Liver (tissue), 9 donors: ENCODE results near the gene TBXT. TPM values are rescaled to one million over a fixed set of nuclear protein-coding genes. Genes with fewer than 3 reads are reported as not detected.

Source experiments
- DNase-seq: peaks from one replicate; pipeline ENCODE4 v3.0.0-alpha.2; 2017; ENCODE audit warnings: low spot score
- H3K27ac ChIP-seq, 2 donors: one replicate each; pipeline ENCODE4 v1.7.0; 2013; ENCODE audit warnings: inconsistent platforms in 2 of 2, low read length in 2 of 2, control low read depth in 1 of 2, low read depth in 1 of 2, mild to moderate bottlenecking in 1 of 2
- H3K27me3 ChIP-seq, 4 donors: one replicate each; pipeline versions ENCODE4 v1.6.1 to v1.7.0; 2013; ENCODE audit warnings: low read length in 3 of 4, inconsistent platforms in 1 of 4, mild to moderate bottlenecking in 1 of 4, moderate library complexity in 1 of 4; ENCODE audit not compliant: control insufficient read depth in 4 of 4, insufficient read depth in 4 of 4
- H3K36me3 ChIP-seq, 4 donors: one replicate each; pipeline versions ENCODE4 v1.6.1 to v1.7.0; 2013; ENCODE audit warnings: low read length in 3 of 4, mild to moderate bottlenecking in 3 of 4, low read depth in 1 of 4, moderate library complexity in 1 of 4; ENCODE audit not compliant: control insufficient read depth in 4 of 4, insufficient read depth in 3 of 4
- H3K4me1 ChIP-seq, 4 donors: one replicate each; pipeline versions ENCODE4 v1.6.1 to v1.7.0; 2013; ENCODE audit warnings: low read length in 3 of 4, mild to moderate bottlenecking in 3 of 4, moderate library complexity in 1 of 4; ENCODE audit not compliant: control insufficient read depth in 4 of 4, insufficient read depth in 4 of 4
- H3K4me3 ChIP-seq, 3 donors: one replicate each; pipeline versions ENCODE4 v1.6.1 to v1.7.0; 2013; ENCODE audit warnings: low read length in 3 of 3, control low read depth in 1 of 3, low read depth in 1 of 3, mild to moderate bottlenecking in 1 of 3
- H3K9ac ChIP-seq, 2 donors: one replicate each; pipeline ENCODE4 v1.7.0; 2013; ENCODE audit warnings: low read length in 2 of 2, mild to moderate bottlenecking in 2 of 2, moderate library complexity in 2 of 2, control low read depth in 1 of 2, low read depth in 1 of 2
- H3K9me3 ChIP-seq, 4 donors: one replicate each; pipeline versions ENCODE4 v1.6.1 to v1.7.0; 2013; ENCODE audit warnings: low read length in 3 of 4; ENCODE audit not compliant: control insufficient read depth in 4 of 4
- EGR1 ChIP-seq, 2 donors: IDR thresholded peaks; 2 replicates each; pipeline ENCODE4 v1.6.1; 2016 to 2018; ENCODE audit warnings: antibody characterized with exemption in 2 of 2, low read depth in 2 of 2
- FOXA1 ChIP-seq: IDR thresholded peaks from 2 replicates; pipeline ENCODE4 v1.6.1; 2016; ENCODE audit warnings: antibody characterized with exemption
- FOXA2 ChIP-seq: IDR thresholded peaks from 2 replicates; pipeline ENCODE4 v1.6.1; 2016; ENCODE audit warnings: antibody characterized with exemption
- GABPA ChIP-seq, 2 donors: IDR thresholded peaks in 1 of 2; conservative IDR thresholded peaks in 1 of 2; 2 replicates each; pipeline ENCODE4 v1.6.1; 2016; ENCODE audit warnings: antibody characterized with exemption in 2 of 2, mild to moderate bottlenecking in 1 of 2, moderate library complexity in 1 of 2
- HNF4A ChIP-seq, 2 donors: conservative IDR thresholded peaks; 2 replicates each; pipeline ENCODE4 v1.6.1; 2016; ENCODE audit warnings: antibody characterized with exemption in 2 of 2, mild to moderate bottlenecking in 2 of 2
- HNF4G ChIP-seq: IDR thresholded peaks from 2 replicates; pipeline ENCODE4 v1.6.1; 2016; ENCODE audit warnings: antibody characterized with exemption
- JUND ChIP-seq, 2 donors: IDR thresholded peaks; 2 replicates each; pipeline ENCODE4 v1.6.1; 2016; ENCODE audit warnings: antibody characterized with exemption in 2 of 2
- MAX ChIP-seq: IDR thresholded peaks from 2 replicates; pipeline ENCODE4 v1.6.1; 2016; ENCODE audit warnings: antibody characterized with exemption
- NR2F2 ChIP-seq: IDR thresholded peaks from 2 replicates; pipeline ENCODE4 v1.6.1; 2016; ENCODE audit warnings: antibody characterized with exemption
- RAD21 ChIP-seq, 2 donors: IDR thresholded peaks; 2 replicates each; pipeline ENCODE4 v1.6.1; 2016; ENCODE audit warnings: antibody characterized with exemption in 2 of 2, mild to moderate bottlenecking in 2 of 2
- REST ChIP-seq: IDR thresholded peaks from 2 replicates; pipeline ENCODE4 v1.6.1; 2016; ENCODE audit warnings: antibody characterized with exemption, mild to moderate bottlenecking
- RXRA ChIP-seq, 2 donors: IDR thresholded peaks; 2 replicates each; pipeline ENCODE4 v1.6.1; 2017 to 2018; ENCODE audit warnings: antibody characterized with exemption in 2 of 2, mild to moderate bottlenecking in 1 of 2
- SP1 ChIP-seq: IDR thresholded peaks from 2 replicates; pipeline ENCODE4 v1.6.1; 2018; ENCODE audit warnings: antibody characterized with exemption, mild to moderate bottlenecking
- TAF1 ChIP-seq: conservative IDR thresholded peaks from 2 replicates; pipeline ENCODE4 v1.6.1; 2016; ENCODE audit warnings: antibody characterized with exemption, mild to moderate bottlenecking
- YY1 ChIP-seq: IDR thresholded peaks from 2 replicates; pipeline ENCODE4 v1.6.1; 2016; ENCODE audit warnings: antibody characterized with exemption, mild to moderate bottlenecking
- WGBS: extraction: QIAGEN DNeasy Blood & Tissue Kit; methylation state at CpG from one replicate; pipeline ENCODE4 v1.1.7; 2013; 5-methylcytosine and 5-hydroxymethylcytosine counted together
- polyA plus RNA-seq, 2 donors: library from polyadenylated mRNA; stranded (reverse) in 1 of 2; unstranded in 1 of 2; fragments of 200-250 nt in 1 of 2; fragments of >200 nt in 1 of 2; fragmentation: Nextera tagmentation in 1 of 2; extraction: Ambion mirVana in 1 of 2; gene quantifications; one replicate each; pipeline versions ENCODE4 v1.2.1 to v1.2.3, GENCODE V29; 2013 to 2015
- total RNA-seq, 2 donors: library from RNA; depleted of rRNA; stranded (reverse); fragments of >200 nt; gene quantifications; one replicate each; pipeline ENCODE4 v1.2.3, GENCODE V29; 2014
- TF ChIP-seq, protein P1 (sequence below): IDR thresholded peaks from 2 replicates; pipeline ENCODE4 v1.6.1; 2016; ENCODE audit warnings: antibody characterized with exemption
- TF ChIP-seq, protein P2 (sequence below): fragments of 150-350 bp; IDR thresholded peaks from 2 replicates; pipeline ENCODE4 v1.5.1; 2017; ENCODE audit warnings: improper control_type of control experiment, low read depth, low read length; ENCODE audit not compliant: missing input control
- TF ChIP-seq, protein P3 (sequence below): IDR thresholded peaks from 2 replicates; pipeline ENCODE4 v1.6.1; 2016; ENCODE audit warnings: antibody characterized with exemption
- donor health status: healthy.
- donor health status: healthy.
- donor health status: healthy.
- donor health status: healthy.
- donor health status: healthy.

TBXT gene
- total and polyA plus RNA-seq, 4 donors = not detected

DNA sequence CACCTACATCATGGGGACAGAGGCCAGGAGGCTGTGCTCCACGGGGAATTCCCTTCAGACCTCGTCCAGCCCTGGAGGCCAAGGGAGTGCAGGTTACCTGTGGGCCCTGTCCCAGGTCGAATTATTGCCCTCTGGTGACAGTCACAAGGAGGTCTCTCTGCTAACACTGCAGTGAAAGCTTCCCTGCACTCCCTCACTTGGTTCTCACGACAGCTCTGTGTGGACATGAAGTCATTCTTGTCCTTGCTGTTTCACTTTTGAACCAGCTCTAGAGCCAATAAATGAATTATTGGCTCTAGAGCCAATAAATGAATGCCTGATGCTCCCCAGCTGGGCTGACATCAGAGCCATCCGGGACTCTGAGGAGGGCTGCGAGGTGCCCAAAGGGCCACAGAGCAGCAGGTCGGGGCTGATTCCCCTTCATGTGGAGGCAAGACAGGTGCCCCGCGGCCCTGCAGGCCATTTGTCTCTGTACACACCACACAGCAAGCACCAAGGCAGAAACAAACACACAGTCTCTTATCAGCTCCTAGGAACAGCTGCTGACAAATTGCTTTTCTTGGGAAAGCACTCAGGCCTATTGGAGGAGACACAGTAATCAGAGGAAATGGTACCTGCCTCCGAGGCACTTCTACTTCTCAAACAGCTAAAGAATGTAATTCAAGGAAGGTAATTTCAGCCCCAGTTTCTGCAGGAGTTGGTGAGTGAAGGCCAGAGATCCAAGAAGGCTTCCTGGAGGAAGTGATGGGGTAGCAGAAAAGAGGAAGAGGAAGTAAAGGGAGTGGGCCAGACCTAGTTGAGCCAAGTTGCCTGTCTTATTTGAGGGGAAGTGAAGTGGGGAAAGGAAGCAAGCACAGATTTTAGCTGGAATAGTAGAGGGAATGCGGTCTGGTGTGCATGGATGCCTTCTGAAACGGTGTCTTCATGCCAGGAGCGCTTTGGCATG lies 27.5 kb upstream of the TBXT start:
- H3K27ac ChIP-seq = no peak overlapping the region
- no peak for DNase-seq
- peaks cover 0 to 6% (median 0%) of the 10 kb centered on the region in 4 donors for H3K27me3 ChIP-seq
- no peak overlapping the region for H3K4me3 ChIP-seq
- H3K9me3 ChIP-seq = no peaks in the 10 kb centered on the region
- WGBS = 48% methylated on average over 13 of the region's 13 CpGs
- H3K36me3 ChIP-seq = no peaks in the 10 kb centered on the region
- peaks cover 0 to 2% (median 0%) of the 10 kb centered on the region in 4 donors for H3K4me1 ChIP-seq
- no peak for TF ChIP-seq GABPA (IDR thresholded peaks at IDR 0.05 in 1 of 2, conservative IDR thresholded peaks at IDR 0.05 in 1 of 2)
- TF ChIP-seq TAF1 = no peak
- no peak for TF ChIP-seq SP1
- no peak overlapping the region for H3K9ac ChIP-seq

GRCh38 chr6:166192557-166192956 lies 24.9 kb upstream of the TBXT start:
- no peaks in the 10 kb centered on the region for H3K36me3 ChIP-seq
- DNase-seq = no peak
- peaks cover 0 to 2% (median 0%) of the 10 kb centered on the region in 4 donors for H3K4me1 ChIP-seq
- H3K27ac ChIP-seq = no peak overlapping the region
- TF ChIP-seq, protein P1, sequence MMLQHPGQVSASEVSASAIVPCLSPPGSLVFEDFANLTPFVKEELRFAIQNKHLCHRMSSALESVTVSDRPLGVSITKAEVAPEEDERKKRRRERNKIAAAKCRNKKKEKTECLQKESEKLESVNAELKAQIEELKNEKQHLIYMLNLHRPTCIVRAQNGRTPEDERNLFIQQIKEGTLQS = no peak
- TF ChIP-seq, protein P2, sequence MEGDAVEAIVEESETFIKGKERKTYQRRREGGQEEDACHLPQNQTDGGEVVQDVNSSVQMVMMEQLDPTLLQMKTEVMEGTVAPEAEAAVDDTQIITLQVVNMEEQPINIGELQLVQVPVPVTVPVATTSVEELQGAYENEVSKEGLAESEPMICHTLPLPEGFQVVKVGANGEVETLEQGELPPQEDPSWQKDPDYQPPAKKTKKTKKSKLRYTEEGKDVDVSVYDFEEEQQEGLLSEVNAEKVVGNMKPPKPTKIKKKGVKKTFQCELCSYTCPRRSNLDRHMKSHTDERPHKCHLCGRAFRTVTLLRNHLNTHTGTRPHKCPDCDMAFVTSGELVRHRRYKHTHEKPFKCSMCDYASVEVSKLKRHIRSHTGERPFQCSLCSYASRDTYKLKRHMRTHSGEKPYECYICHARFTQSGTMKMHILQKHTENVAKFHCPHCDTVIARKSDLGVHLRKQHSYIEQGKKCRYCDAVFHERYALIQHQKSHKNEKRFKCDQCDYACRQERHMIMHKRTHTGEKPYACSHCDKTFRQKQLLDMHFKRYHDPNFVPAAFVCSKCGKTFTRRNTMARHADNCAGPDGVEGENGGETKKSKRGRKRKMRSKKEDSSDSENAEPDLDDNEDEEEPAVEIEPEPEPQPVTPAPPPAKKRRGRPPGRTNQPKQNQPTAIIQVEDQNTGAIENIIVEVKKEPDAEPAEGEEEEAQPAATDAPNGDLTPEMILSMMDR = no peak
- TF ChIP-seq MAX (no peak), NR2F2 (no peak), SP1 (no peak), HNF4A (conservative IDR thresholded peaks at IDR 0.05) (no peak), EGR1 (IDR thresholded peaks at IDR 0.05; ENCODE audit: low read depth in 2 of 2) (no peak), YY1 (no peak), FOXA2 (no peak), HNF4G (no peak), FOXA1 (no peak), RAD21 (IDR thresholded peaks at IDR 0.05) (no peak), RXRA (IDR thresholded peaks at IDR 0.05) (no peak), GABPA (IDR thresholded peaks at IDR 0.05 in 1 of 2, conservative IDR thresholded peaks at IDR 0.05 in 1 of 2) (no peak), JUND (IDR thresholded peaks at IDR 0.05) (no peak), REST (no peak), TAF1 (no peak)
- TF ChIP-seq, protein P3, sequence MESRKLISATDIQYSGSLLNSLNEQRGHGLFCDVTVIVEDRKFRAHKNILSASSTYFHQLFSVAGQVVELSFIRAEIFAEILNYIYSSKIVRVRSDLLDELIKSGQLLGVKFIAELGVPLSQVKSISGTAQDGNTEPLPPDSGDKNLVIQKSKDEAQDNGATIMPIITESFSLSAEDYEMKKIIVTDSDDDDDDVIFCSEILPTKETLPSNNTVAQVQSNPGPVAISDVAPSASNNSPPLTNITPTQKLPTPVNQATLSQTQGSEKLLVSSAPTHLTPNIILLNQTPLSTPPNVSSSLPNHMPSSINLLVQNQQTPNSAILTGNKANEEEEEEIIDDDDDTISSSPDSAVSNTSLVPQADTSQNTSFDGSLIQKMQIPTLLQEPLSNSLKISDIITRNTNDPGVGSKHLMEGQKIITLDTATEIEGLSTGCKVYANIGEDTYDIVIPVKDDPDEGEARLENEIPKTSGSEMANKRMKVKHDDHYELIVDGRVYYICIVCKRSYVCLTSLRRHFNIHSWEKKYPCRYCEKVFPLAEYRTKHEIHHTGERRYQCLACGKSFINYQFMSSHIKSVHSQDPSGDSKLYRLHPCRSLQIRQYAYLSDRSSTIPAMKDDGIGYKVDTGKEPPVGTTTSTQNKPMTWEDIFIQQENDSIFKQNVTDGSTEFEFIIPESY = no peak
- H3K9me3 ChIP-seq = no peaks in the 10 kb centered on the region
- 78% methylated on average over 5 of the region's 5 CpGs for WGBS
- H3K27me3 ChIP-seq = no peaks in the 10 kb centered on the region
- H3K9ac ChIP-seq = no peak overlapping the region
- no peak overlapping the region for H3K4me3 ChIP-seq
